Uterus (tissue), 2 donors: Measurements from ENCODE around the gene RPIA.

ENCODE experiments used
- CTCF ChIP-seq, 4 experiments: fragments of 200-600 bp in 2 of 4; fragments of 450-650 bp in 2 of 4; sonication (generic) in 2 of 4; IDR thresholded peaks; one replicate each; pipeline ENCODE4 v1.5.1; 2016 to 2019; ENCODE audit warnings: antibody characterized with exemption in 4 of 4, mild to moderate bottlenecking in 2 of 4, moderate library complexity in 1 of 4
- POLR2A ChIP-seq, 2 donors: fragments of 450-650 bp; IDR thresholded peaks; one replicate each; pipeline ENCODE4 v1.6.1; 2016; ENCODE audit warnings: antibody characterized with exemption in 2 of 2, mild to moderate bottlenecking in 1 of 2, moderate library complexity in 1 of 2

- no peak for TF ChIP-seq POLR2A (IDR thresholded peaks at IDR 0.05)
- no peak for TF ChIP-seq CTCF (IDR thresholded peaks at IDR 0.05)
These were observed 17.7 kb downstream of the RPIA start for GRCh38 chr2:88709181-88709631.
